Gastroesophageal sphincter (tissue), 4 donors: ENCODE results near the gene CLDN5. TPM values are rescaled to one million over a fixed set of nuclear protein-coding genes. Genes with fewer than 3 reads are reported as not detected.

Experiments used
- ATAC-seq: fragments of 150-250 bp; one replicate; pipeline ENCODE4 v1.9.1; 2016; ENCODE audit warnings: mild to moderate bottlenecking, moderate library complexity
- H3K27ac ChIP-seq, 4 donors: fragments of 200-600 bp; sonication (generic) in 3 of 4; 1 replicate in 3 of 4; 2 replicates in 1 of 4; pipeline ENCODE4 v1.5.1; 2016 to 2019
- H3K27me3 ChIP-seq: fragments of 200-600 bp; sonication (generic); one replicate; pipeline ENCODE4 v1.5.1; 2019
- H3K36me3 ChIP-seq, 2 donors: fragments of 200-600 bp; sonication (generic); one replicate each; pipeline ENCODE4 v1.5.1; 2019; ENCODE audit warnings: control low read depth in 1 of 2
- H3K4me1 ChIP-seq, 3 donors: fragments of 200-600 bp; sonication (generic); 1 replicate in 2 of 3; 2 replicates in 1 of 3; pipeline ENCODE4 v1.5.1; 2016 to 2019; ENCODE audit warnings: control low read depth in 2 of 3
- H3K4me3 ChIP-seq, 2 donors: fragments of 200-600 bp; sonication (generic); one replicate each; pipeline ENCODE4 v1.5.1; 2019; ENCODE audit warnings: mild to moderate bottlenecking in 1 of 2, moderate library complexity in 1 of 2
- H3K9me3 ChIP-seq, 3 donors: fragments of 200-600 bp; sonication (generic); one replicate each; pipeline ENCODE4 v1.5.1; 2017 to 2019; ENCODE audit warnings: control low read depth in 2 of 3
- EP300 ChIP-seq: sonication (generic); formaldehyde crosslinking; IDR thresholded peaks from one replicate; pipeline ENCODE4 v1.6.1; 2017; ENCODE audit warnings: antibody characterized with exemption, mild to moderate bottlenecking
- POLR2A ChIP-seq, 2 donors: fragments of 450-650 bp; IDR thresholded peaks; one replicate each; pipeline ENCODE4 v1.6.1; 2017; ENCODE audit warnings: antibody characterized with exemption in 2 of 2, mild to moderate bottlenecking in 2 of 2, moderate library complexity in 1 of 2
- POLR2AphosphoS5 ChIP-seq: sonication (generic); formaldehyde crosslinking; IDR thresholded peaks from one replicate; pipeline ENCODE4 v1.6.1; 2017; ENCODE audit warnings: antibody characterized with exemption
- WGBS, 2 donors: methylation state at CpG; one replicate each; pipeline ENCODE4 v1.1.5; 2018; ENCODE audit warnings: low coverage in 1 of 2; 5-methylcytosine and 5-hydroxymethylcytosine counted together
- total RNA-seq, 4 donors: library from RNA; depleted of rRNA; stranded (reverse); fragments of >200 nt; gene quantifications; one replicate each; pipeline ENCODE4 v1.1.0, GENCODE V29; 2016
- TF ChIP-seq, protein P1 (sequence below), 4 experiments: fragments of 200-600 bp in 2 of 4; fragments of 450-650 bp in 2 of 4; sonication (generic) in 1 of 4; IDR thresholded peaks; one replicate each; pipeline ENCODE4 v1.5.1; 2017 to 2019; ENCODE audit warnings: antibody characterized with exemption in 4 of 4, mild to moderate bottlenecking in 2 of 4, moderate library complexity in 2 of 4

CLDN5 gene
- total RNA-seq, 4 donors from 2014 or later = 29.6 to 149 (median 93.3) TPM

DNA sequence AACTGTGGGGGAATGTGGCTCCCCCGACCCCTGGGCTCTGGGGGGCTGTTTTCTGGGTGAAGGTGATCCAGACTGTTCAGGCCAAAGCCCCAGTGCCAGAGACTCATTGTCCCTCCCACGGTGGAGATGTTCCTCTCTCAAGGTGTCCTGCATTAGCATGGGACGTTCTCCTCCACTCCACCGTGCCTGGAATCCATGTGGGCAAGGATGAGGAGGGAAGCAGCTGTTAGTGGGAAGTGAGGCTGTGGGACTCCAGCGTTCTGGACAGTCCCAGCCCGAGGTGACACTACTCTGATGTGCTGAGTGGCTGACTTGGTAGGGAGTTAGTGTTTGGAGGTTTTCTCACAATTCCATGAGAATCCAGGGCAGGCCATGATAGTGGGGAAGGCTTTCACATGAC, 31.4 kb upstream of the CLDN5 start:
- H3K4me3 ChIP-seq = no peak overlapping the region
- no peaks in the 10 kb centered on the region for H3K36me3 ChIP-seq
- no peak overlapping the region for H3K27ac ChIP-seq
- peaks cover 0 to 19% (median 0%) of the 10 kb centered on the region in 3 donors for H3K9me3 ChIP-seq
- H3K4me1 ChIP-seq = no peaks in the 10 kb centered on the region
- peaks cover 43% of the 10 kb centered on the region for H3K27me3 ChIP-seq
- no peak for TF ChIP-seq POLR2A (IDR thresholded peaks at IDR 0.05)
- TF ChIP-seq, protein P1, sequence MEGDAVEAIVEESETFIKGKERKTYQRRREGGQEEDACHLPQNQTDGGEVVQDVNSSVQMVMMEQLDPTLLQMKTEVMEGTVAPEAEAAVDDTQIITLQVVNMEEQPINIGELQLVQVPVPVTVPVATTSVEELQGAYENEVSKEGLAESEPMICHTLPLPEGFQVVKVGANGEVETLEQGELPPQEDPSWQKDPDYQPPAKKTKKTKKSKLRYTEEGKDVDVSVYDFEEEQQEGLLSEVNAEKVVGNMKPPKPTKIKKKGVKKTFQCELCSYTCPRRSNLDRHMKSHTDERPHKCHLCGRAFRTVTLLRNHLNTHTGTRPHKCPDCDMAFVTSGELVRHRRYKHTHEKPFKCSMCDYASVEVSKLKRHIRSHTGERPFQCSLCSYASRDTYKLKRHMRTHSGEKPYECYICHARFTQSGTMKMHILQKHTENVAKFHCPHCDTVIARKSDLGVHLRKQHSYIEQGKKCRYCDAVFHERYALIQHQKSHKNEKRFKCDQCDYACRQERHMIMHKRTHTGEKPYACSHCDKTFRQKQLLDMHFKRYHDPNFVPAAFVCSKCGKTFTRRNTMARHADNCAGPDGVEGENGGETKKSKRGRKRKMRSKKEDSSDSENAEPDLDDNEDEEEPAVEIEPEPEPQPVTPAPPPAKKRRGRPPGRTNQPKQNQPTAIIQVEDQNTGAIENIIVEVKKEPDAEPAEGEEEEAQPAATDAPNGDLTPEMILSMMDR (IDR thresholded peaks at IDR 0.05) = no peak
- TF ChIP-seq POLR2AphosphoS5 = no peak
- no peak for TF ChIP-seq EP300
- ATAC-seq = no peak
- WGBS, 2 donors = 80% methylated on average over 1 of the region's 6 CpGs; no CpG with 5 or more reads in 1 of the 2 donors

DNA sequence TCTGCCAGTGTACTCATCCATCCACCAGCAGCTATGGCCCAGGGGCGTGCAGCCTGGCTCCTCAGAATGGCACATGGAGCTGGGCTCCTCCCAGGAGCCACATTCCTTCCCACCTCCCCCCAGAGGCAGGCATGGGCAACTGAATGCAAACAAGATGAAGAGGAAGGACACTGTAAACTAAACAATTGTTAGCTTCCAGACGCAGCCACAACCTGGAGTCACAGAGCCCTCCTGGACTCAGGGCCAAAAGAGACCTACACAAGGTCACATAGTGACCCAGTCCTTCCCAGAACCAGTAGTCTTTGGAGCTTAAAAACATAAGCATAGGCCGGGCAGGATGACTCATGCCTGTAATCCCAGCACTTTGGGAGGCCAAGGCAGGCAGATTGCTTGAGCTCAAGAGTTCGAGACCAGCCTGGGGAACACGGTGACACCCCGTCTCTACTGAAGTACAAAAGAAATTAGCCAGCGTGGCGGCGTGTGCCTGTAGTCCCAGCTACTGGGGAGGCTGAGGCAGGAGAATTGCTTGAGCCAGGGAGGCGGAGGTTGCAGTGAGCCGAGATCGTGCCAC, 30.7 kb upstream of the CLDN5 start:
- Histone ChIP-seq H3K4me1 (no peaks in the 10 kb centered on the region), H3K27me3 (peaks cover 43% of the 10 kb centered on the region), H3K9me3 (peaks cover 0 to 19% (median 0%) of the 10 kb centered on the region in 3 donors), H3K27ac (no peak overlapping the region), H3K36me3 (no peaks in the 10 kb centered on the region), H3K4me3 (no peak overlapping the region)
- TF ChIP-seq POLR2AphosphoS5 = no peak
- TF ChIP-seq POLR2A (IDR thresholded peaks at IDR 0.05) = no peak
- TF ChIP-seq EP300 = no peak
- TF ChIP-seq, protein P1 (IDR thresholded peaks at IDR 0.05) = no peak
- ATAC-seq = no peak
- WGBS, 2 donors = 79 to 83% methylated on average over 7 to 8 of the region's 12 CpGs

DNA sequence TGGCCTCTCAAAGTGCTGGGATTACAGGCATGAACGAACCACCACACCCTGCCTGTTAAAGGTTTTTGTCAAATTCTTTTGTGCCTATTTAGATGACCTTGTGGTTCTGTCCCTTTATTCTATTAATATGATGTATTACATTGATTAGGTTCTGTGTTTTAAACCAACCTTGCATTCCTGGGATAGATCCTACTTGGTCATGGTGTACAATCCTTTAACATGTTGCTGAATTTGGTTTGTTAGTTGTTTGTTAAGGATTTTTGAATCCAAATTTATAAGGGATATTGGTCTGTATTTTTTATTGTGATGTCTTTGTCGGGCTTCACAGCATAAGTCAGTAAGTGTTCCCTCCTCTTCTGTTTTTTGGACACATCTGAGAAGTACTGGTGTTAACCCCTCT, 29.0 kb upstream of the CLDN5 start:
- no peak overlapping the region for H3K27ac ChIP-seq
- H3K36me3 ChIP-seq = no peaks in the 10 kb centered on the region
- no peak overlapping the region for H3K4me3 ChIP-seq
- WGBS, 2 donors = 77 to 100% methylated on average over 2 of the region's 2 CpGs
- peaks cover 43% of the 10 kb centered on the region for H3K27me3 ChIP-seq
- no peaks in the 10 kb centered on the region for H3K4me1 ChIP-seq
- TF ChIP-seq POLR2A (IDR thresholded peaks at IDR 0.05) (no peak), EP300 (no peak), POLR2AphosphoS5 (no peak)
- TF ChIP-seq, protein P1 (IDR thresholded peaks at IDR 0.05) = no peak
- no peak for ATAC-seq
- H3K9me3 ChIP-seq = peaks cover 0 to 19% (median 0%) of the 10 kb centered on the region in 3 donors

DNA sequence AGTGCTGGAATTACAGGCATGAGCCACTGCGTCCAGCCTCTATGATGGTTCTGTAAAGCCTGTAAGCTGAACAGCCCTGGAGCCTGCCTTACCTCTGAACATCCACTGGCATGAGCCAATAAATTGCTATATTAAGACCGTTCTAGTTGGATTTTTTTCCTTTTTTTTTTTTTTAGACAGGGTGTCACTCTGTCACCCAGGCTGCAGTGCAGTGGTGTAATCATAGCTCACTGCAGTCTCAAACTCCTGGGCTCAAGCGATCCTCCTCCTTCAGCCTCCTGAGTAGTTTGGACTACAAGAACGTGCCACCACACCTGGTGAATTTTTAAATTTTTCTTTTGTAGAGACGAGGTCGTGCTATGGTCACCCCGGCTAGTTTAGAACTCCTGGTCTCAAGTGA, 26.2 kb upstream of the CLDN5 start:
- H3K4me1 ChIP-seq = no peaks in the 10 kb centered on the region
- H3K27ac ChIP-seq = no peak overlapping the region
- no peak for ATAC-seq
- TF ChIP-seq EP300 (no peak), POLR2AphosphoS5 (no peak), POLR2A (IDR thresholded peaks at IDR 0.05) (no peak)
- TF ChIP-seq, protein P1 (IDR thresholded peaks at IDR 0.05) = no peak
- WGBS, 2 donors = 81 to 90% methylated on average over 2 to 6 of the region's 7 CpGs
- H3K27me3 ChIP-seq = peaks cover 31% of the 10 kb centered on the region
- peaks cover 0 to 19% (median 0%) of the 10 kb centered on the region in 3 donors for H3K9me3 ChIP-seq
- H3K4me3 ChIP-seq = no peak overlapping the region
- H3K36me3 ChIP-seq = no peaks in the 10 kb centered on the region

DNA sequence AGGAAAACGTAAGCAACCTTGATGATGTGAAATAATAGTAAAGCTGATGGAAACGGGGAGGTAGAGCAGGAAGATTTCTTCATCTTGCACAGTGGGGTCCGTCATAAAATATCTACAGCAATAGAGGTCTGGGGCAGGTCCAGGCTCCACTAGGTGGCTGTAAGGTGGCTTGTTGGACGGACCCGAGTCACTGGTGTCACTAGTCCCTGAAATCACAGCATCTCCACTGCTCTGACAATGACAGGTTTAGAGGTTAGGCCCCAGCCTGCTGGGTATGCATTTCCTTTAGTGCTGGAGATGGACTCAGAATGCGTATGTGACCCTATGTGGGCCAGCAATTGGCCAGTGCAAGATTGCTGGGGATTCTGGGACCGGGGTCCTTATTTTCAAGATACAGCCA, 25.2 kb upstream of the CLDN5 start:
- H3K4me1 ChIP-seq = no peaks in the 10 kb centered on the region

More for the DNA sequence above, 25.2 kb upstream of the CLDN5 start:
- Histone ChIP-seq H3K27ac (no peak overlapping the region), H3K36me3 (no peaks in the 10 kb centered on the region), H3K4me3 (no peak overlapping the region), H3K9me3 (peaks cover 0 to 19% (median 0%) of the 10 kb centered on the region in 3 donors), H3K27me3 (peaks cover 27% of the 10 kb centered on the region)
- ATAC-seq = no peak
- WGBS, 2 donors = 75 to 78% methylated on average over 4 to 5 of the region's 7 CpGs
- TF ChIP-seq POLR2AphosphoS5 (no peak), POLR2A (IDR thresholded peaks at IDR 0.05) (no peak)
- TF ChIP-seq, protein P1 (IDR thresholded peaks at IDR 0.05) = no peak
